A673 (cell line): Measurements from ENCODE around the gene IFNAR1. TPM values are rescaled to one million over a fixed set of nuclear protein-coding genes. Genes with fewer than 3 reads are reported as not detected.

Source experiments
- BruUV-seq: library from RNA; stranded (reverse); fragments of 400-500 nt; replicated peaks from 2 replicates; lab custom pipeline; 2021; lab: Mats Ljungman, UMichigan
- CTCF ChIA-PET: fragments of 300-600 bp; sonication (Branson Sonifier 250); formaldehyde crosslinking; loops from one replicate; lab custom pipeline; 2022; ENCODE audit warnings: antibody characterized with exemption; lab: Charles Lee
- POLR2A ChIA-PET: fragments of 300-600 bp; sonication (Branson Sonifier 250); formaldehyde crosslinking; loops from one replicate; lab custom pipeline; 2022; ENCODE audit warnings: antibody characterized with exemption; ENCODE audit not compliant: low non-redundant PET; lab: Charles Lee
- DNase-seq: peaks from one replicate; pipeline ENCODE4 v3.0.0-alpha.2; 2015; ENCODE audit warnings: low spot score
- H3K27ac ChIP-seq: fragments of 200-600 bp; sonication (generic); 2 replicates; pipeline ENCODE4 v1.5.1; 2016; ENCODE audit warnings: mixed run types, low read depth, mild to moderate bottlenecking, mixed read lengths, antibody characterized with exemption, low read length; ENCODE audit not compliant: poor library complexity, severe bottlenecking
- H3K27me3 ChIP-seq: fragments of 200-600 bp; sonication (generic); replicated peaks from 2 replicates; pipeline ENCODE4 v1.6.1; 2017; ENCODE audit warnings: mixed run types, low read depth, mild to moderate bottlenecking, mixed read lengths, antibody characterized with exemption, low read length; ENCODE audit not compliant: insufficient read depth, poor library complexity
- H3K36me3 ChIP-seq: fragments of 200-600 bp; sonication (generic); 2 replicates; pipeline ENCODE4 v1.6.1; 2016; ENCODE audit warnings: mixed run types, mild to moderate bottlenecking, mixed read lengths, antibody characterized with exemption, low read length; ENCODE audit not compliant: insufficient read depth, poor library complexity, severe bottlenecking
- H3K4me1 ChIP-seq: fragments of 200-600 bp; sonication (generic); 2 replicates; pipeline ENCODE4 v1.6.1; 2017; ENCODE audit warnings: mixed run types, mild to moderate bottlenecking, mixed read lengths, antibody characterized with exemption, low read length; ENCODE audit not compliant: insufficient read depth, poor library complexity, severe bottlenecking
- H3K4me3 ChIP-seq: fragments of 200-600 bp; sonication (generic); 2 replicates; pipeline ENCODE4 v1.5.1; 2016; ENCODE audit warnings: low read depth, mixed run types, mild to moderate bottlenecking, mixed read lengths, low read length; ENCODE audit not compliant: poor library complexity, severe bottlenecking
- H3K9me3 ChIP-seq: fragments of 200-600 bp; sonication (generic); 2 replicates; pipeline ENCODE4 v1.6.1; 2016; ENCODE audit warnings: mixed run types, low read depth, mild to moderate bottlenecking, mixed read lengths, antibody characterized with exemption, low read length; ENCODE audit not compliant: poor library complexity, severe bottlenecking
- EZH2 ChIP-seq: fragments of 200-600 bp; sonication (generic); IDR thresholded peaks from 2 replicates; pipeline ENCODE4 v1.6.1; 2017; ENCODE audit warnings: borderline replicate concordance, low read depth, mild to moderate bottlenecking, mixed read lengths, antibody characterized with exemption, low read length; ENCODE audit not compliant: poor library complexity, severe bottlenecking
- intact Hi-C: fragments of 100-400 bp; cut with micrococcal nuclease; formaldehyde crosslinking; loops from one replicate; pipeline ENCODE4 v1.10.0; 2022; ENCODE audit not compliant: unreplicated experiment
- total RNA-seq: library from RNA; stranded (reverse); gene quantifications from 2 replicates; pipeline ENCODE4 v1.2.3, GENCODE V29; 2021
- TF ChIP-seq, protein P1 (sequence below): fragments of 300-800, 200-600 bp; sonication (generic); conservative IDR thresholded peaks from 2 replicates; pipeline ENCODE4 v1.5.1; 2017; ENCODE audit warnings: low read depth, mild to moderate bottlenecking, antibody characterized with exemption, low read length, moderate library complexity, mixed read lengths

IFNAR1 gene
- total RNA-seq, 1 experiment from 2014 or later: 38.1 TPM

DNA sequence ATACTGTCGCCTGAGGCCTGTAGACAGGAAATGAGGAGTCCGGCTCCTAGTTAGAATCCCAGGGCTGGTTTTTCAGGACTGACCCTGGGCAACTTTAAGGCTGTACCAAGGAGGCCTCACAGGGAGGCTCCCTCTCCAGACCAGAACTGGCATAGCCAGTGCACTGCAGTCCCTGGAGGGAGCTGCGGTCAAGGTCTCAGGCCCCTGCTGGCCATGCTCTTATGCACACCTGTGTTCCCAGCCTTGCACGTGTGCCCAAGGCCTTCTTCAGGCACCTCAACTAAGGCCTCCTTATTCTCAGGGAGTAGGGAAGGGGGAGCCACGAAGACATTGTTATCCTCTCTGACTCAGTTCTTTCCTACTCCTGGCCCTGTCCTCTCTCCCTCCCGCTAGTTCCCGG lies 22.0 kb upstream of the IFNAR1 start:
- Histone ChIP-seq H3K27ac (no peak overlapping the region), H3K9me3 (no peaks in the 10 kb centered on the region), H3K36me3 (no peaks in the 10 kb centered on the region), H3K4me3 (no peak overlapping the region), H3K4me1 (no peaks in the 10 kb centered on the region), H3K27me3 (no peaks in the 10 kb centered on the region)
- CTCF ChIA-PET: no interaction called here
- intact Hi-C loops: no loop called here
- TF ChIP-seq, protein P1, sequence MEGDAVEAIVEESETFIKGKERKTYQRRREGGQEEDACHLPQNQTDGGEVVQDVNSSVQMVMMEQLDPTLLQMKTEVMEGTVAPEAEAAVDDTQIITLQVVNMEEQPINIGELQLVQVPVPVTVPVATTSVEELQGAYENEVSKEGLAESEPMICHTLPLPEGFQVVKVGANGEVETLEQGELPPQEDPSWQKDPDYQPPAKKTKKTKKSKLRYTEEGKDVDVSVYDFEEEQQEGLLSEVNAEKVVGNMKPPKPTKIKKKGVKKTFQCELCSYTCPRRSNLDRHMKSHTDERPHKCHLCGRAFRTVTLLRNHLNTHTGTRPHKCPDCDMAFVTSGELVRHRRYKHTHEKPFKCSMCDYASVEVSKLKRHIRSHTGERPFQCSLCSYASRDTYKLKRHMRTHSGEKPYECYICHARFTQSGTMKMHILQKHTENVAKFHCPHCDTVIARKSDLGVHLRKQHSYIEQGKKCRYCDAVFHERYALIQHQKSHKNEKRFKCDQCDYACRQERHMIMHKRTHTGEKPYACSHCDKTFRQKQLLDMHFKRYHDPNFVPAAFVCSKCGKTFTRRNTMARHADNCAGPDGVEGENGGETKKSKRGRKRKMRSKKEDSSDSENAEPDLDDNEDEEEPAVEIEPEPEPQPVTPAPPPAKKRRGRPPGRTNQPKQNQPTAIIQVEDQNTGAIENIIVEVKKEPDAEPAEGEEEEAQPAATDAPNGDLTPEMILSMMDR: no peak
- no peak for TF ChIP-seq EZH2
- DNase-seq: no peak
- no TSS peak for BruUV-seq
- POLR2A ChIA-PET: no interaction called here

DNA sequence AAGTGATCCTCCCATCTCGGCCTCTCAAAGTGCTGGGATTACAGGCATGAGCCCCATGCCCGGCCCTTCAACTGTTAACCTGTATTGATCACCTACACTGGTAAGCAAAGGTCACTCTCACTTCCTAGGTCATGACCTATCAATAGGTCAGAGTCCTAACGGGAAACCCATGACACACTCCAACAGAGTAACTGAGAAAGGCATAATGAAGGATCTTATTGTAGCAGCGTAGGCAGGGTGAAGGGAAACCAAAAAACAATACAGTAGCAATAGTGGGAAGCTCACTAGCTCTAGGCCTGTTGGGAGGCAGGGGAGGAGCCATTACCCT lies 19.5 kb upstream of the IFNAR1 start:
- no peak for DNase-seq
- Histone ChIP-seq H3K36me3 (no peaks in the 10 kb centered on the region), H3K9me3 (no peaks in the 10 kb centered on the region), H3K27ac (no peak overlapping the region), H3K27me3 (no peaks in the 10 kb centered on the region), H3K4me3 (no peak overlapping the region), H3K4me1 (peaks cover 7% of the 10 kb centered on the region)
- intact Hi-C loops: no loop called here
- ChIA-PET CTCF (no interaction called here), POLR2A (no interaction called here)
- TF ChIP-seq, protein P1: no peak
- TF ChIP-seq EZH2: no peak
- no TSS peak for BruUV-seq

DNA sequence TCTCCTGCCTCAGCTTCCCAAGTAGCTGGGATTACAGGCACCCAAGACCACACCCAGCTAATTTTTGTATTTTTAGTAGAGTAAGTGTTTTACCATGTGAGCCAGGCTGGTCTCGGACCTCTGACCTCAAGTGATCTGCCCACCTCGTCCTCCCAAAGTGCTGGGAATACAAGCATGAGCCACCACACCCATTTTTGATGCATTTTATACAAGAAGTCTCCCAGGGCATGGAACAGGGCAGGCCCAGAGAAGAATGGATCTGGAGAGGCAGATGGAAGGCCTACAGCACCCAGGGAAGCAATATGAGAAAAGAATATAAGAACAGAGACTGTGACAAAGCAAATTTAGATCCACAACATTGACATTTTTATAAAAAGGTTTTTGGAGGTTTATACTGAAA lies 18.8 kb upstream of the IFNAR1 start:
- no peaks in the 10 kb centered on the region for H3K27me3 ChIP-seq
- intact Hi-C loops: no loop called here
- no peaks in the 10 kb centered on the region for H3K9me3 ChIP-seq
- no peak overlapping the region for H3K27ac ChIP-seq
- POLR2A ChIA-PET: no interaction called here
- CTCF ChIA-PET: no interaction called here
- H3K36me3 ChIP-seq: no peaks in the 10 kb centered on the region
- TF ChIP-seq, protein P1: no peak
- TF ChIP-seq EZH2: no peak
- BruUV-seq: no TSS peak
- peaks cover 7% of the 10 kb centered on the region for H3K4me1 ChIP-seq
- no peak overlapping the region for H3K4me3 ChIP-seq
- DNase-seq: no peak
